HFF-Myc (cell line): ENCODE measurements around the gene MRM2.

Experiments used
- DNase-seq: peaks from one replicate; pipeline ENCODE4 v3.0.0-alpha.2; 2011; ENCODE audit warnings: low read depth; ENCODE audit errors: extremely low read depth
- H3K4me3 ChIP-seq: replicated peaks from 2 replicates; pipeline ENCODE4 v1.5.1; 2011; ENCODE audit warnings: low read depth, mild to moderate bottlenecking, control low read depth, low read length
- CTCF ChIP-seq: IDR thresholded peaks from 2 replicates; pipeline ENCODE4 v1.5.1; 2012; ENCODE audit warnings: mild to moderate bottlenecking, low read depth, low read length, control low read depth; ENCODE audit errors: missing control alignments

Gene MRM2

GRCh38 chr7:2245883-2246675 is 4.1 kb upstream of the MRM2 start:
- DNase-seq, result no peak
- no peak overlapping the region for H3K4me3 ChIP-seq
- no peak for TF ChIP-seq CTCF

DNA sequence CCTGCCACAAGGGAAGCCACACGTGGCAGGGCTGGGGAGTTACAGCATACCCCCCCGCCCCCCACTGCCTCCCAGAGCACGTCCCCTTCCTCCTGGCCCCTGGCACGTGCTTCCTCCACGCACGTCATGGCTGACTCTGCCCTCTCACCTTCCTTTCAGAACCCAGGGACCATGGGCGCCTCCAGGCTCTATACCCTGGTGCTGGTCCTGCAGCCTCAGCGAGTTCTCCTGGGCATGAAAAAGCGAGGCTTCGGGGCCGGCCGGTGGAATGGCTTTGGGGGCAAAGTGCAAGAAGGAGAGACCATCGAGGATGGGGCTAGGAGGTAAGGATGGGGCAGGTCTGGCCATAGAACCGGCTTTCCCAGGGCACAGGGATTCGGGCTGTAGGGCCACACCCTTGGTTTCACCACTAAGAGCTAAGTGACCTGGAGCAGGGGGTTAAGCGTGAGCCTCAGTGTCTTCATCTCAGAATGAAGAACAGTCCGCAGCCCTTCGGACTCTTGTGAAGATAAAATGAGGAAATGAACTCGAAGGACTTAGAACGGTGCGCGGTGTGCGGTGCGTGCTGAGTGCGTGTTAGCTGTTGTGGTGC is 2.5 kb upstream of the MRM2 start:
- no peak overlapping the region for H3K4me3 ChIP-seq
- DNase-seq, result no peak
- no peak for TF ChIP-seq CTCF

- peak overlapping the region; percentile 88 for H3K4me3 ChIP-seq
- DNase-seq, result no peak
- no peak for TF ChIP-seq CTCF
These were observed 1.5 kb upstream of the MRM2 start for GRCh38 chr7:2243458-2243857.

GRCh38 chr7:2242541-2243429 is 780 bp upstream of the MRM2 start:
- no peak for DNase-seq
- peak overlapping the region; percentile 88 for H3K4me3 ChIP-seq
- no peak for TF ChIP-seq CTCF

DNA sequence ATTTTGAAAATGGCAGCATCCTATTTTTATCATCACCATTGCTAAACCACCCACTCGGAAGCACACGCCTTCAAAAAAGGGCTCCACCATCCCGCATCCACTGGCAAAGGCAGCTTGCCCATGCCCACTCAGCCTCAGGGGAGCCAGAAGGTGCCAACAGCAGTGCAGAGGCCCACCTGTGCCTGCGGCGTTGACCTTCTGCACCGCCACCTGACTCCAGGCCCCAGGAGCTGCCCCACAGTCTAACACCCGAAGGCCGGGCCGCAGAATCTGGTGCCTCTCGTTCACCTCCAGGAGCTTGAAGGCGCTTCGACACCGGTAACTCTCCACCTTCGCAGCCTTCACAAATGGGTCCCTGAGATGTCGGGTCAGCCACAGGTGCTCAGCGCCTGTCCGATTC is 2.8 kb downstream of the MRM2 start:
- DNase-seq, result no peak
- TF ChIP-seq CTCF, result no peak
- H3K4me3 ChIP-seq, result no peak overlapping the region

GRCh38 chr7:2237109-2237602 is 4.8 kb downstream of the MRM2 start:
- no peak overlapping the region for H3K4me3 ChIP-seq
- TF ChIP-seq CTCF, result no peak
- no peak for DNase-seq
